Trophoblast cell (in vitro differentiated cells and primary cell): ENCODE results near the gene GNB3.
"Not testable (repeated sequence)": the region's sequence is repeated elsewhere in the genome, so short reads cannot be mapped to it uniquely, and the experiment has no call there.

Source experiments
- DNase-seq, 2 donors: peaks; one replicate each; pipeline ENCODE4 v3.0.0-alpha.2; 2016
- H2AFZ ChIP-seq: 2 replicates; pipeline ENCODE4 v1.6.1; 2013; ENCODE audit warnings: low read length, moderate library complexity, mild to moderate bottlenecking; ENCODE audit not compliant: insufficient read depth, poor library complexity
- H2AK5ac ChIP-seq: 2 replicates; pipeline ENCODE4 v1.6.1; 2013; ENCODE audit warnings: mild to moderate bottlenecking, low read length
- H2BK120ac ChIP-seq: 2 replicates; pipeline ENCODE4 v1.6.1; 2013; ENCODE audit warnings: low read length, mild to moderate bottlenecking, moderate library complexity; ENCODE audit not compliant: insufficient read depth, poor library complexity
- H2BK12ac ChIP-seq: 2 replicates; pipeline ENCODE4 v1.6.1; 2013; ENCODE audit warnings: mild to moderate bottlenecking, low read length, moderate library complexity
- H2BK5ac ChIP-seq: 2 replicates; pipeline ENCODE4 v1.6.1; 2013; ENCODE audit warnings: low read length, low read depth, moderate library complexity, mild to moderate bottlenecking; ENCODE audit not compliant: poor library complexity
- H3K14ac ChIP-seq: 2 replicates; pipeline ENCODE4 v1.6.1; 2013; ENCODE audit warnings: mild to moderate bottlenecking, low read length
- H3K18ac ChIP-seq: 2 replicates; pipeline ENCODE4 v1.6.1; 2013; ENCODE audit warnings: mild to moderate bottlenecking, low read length
- H3K23ac ChIP-seq: 2 replicates; pipeline ENCODE4 v1.6.1; 2013; ENCODE audit warnings: low read length
- H3K27ac ChIP-seq: 2 replicates; pipeline ENCODE4 v1.5.1; 2013; ENCODE audit warnings: low read depth, mild to moderate bottlenecking, inconsistent platforms, low read length, moderate library complexity
- H3K27me3 ChIP-seq: 2 replicates; pipeline ENCODE4 v1.6.1; 2013; ENCODE audit warnings: inconsistent platforms, mild to moderate bottlenecking, low read length, moderate library complexity; ENCODE audit not compliant: insufficient read depth
- H3K36me3 ChIP-seq, 2 experiments: 1 replicate in 1 of 2; 2 replicates in 1 of 2; pipeline ENCODE4 v1.6.1; 2013; ENCODE audit warnings: low read length in 2 of 2, mild to moderate bottlenecking in 2 of 2, moderate library complexity in 1 of 2; ENCODE audit not compliant: insufficient read depth in 2 of 2, control insufficient read depth in 1 of 2
- H3K4ac ChIP-seq: 2 replicates; pipeline ENCODE4 v1.6.1; 2013; ENCODE audit warnings: low read depth, mild to moderate bottlenecking, low read length, moderate library complexity
- H3K4me1 ChIP-seq, 2 experiments: 1 replicate in 1 of 2; 2 replicates in 1 of 2; pipeline ENCODE4 v1.6.1; 2013; ENCODE audit warnings: low read length in 2 of 2, mild to moderate bottlenecking in 2 of 2, moderate library complexity in 1 of 2; ENCODE audit not compliant: insufficient read depth in 2 of 2, control insufficient read depth in 1 of 2
- H3K4me2 ChIP-seq: 2 replicates; pipeline ENCODE4 v1.6.1; 2013; ENCODE audit warnings: inconsistent platforms, mild to moderate bottlenecking, low read length, moderate library complexity
- H3K4me3 ChIP-seq: 2 replicates; pipeline ENCODE4 v1.5.1; 2013; ENCODE audit warnings: mild to moderate bottlenecking, low read depth, low read length, inconsistent platforms
- H3K79me1 ChIP-seq: one replicate; pipeline ENCODE4 v1.6.1; 2013; ENCODE audit warnings: low read length
- H3K79me2 ChIP-seq: 2 replicates; pipeline ENCODE4 v1.6.1; 2013; ENCODE audit warnings: low read length, mild to moderate bottlenecking; ENCODE audit not compliant: control insufficient read depth, insufficient read depth, poor library complexity
- H3K9ac ChIP-seq: 2 replicates; pipeline ENCODE4 v1.6.1; 2013; ENCODE audit warnings: mild to moderate bottlenecking, low read length
- H3K9me3 ChIP-seq: 2 replicates; pipeline ENCODE4 v1.6.1; 2013; ENCODE audit warnings: low read depth, mild to moderate bottlenecking, control low read depth, inconsistent platforms, low read length; ENCODE audit not compliant: insufficient read depth
- H4K12ac ChIP-seq: 2 replicates; pipeline ENCODE4 v1.6.1; 2013; ENCODE audit warnings: low read depth, mild to moderate bottlenecking, low read length, moderate library complexity
- H4K8ac ChIP-seq: 2 replicates; pipeline ENCODE4 v1.6.1; 2013; ENCODE audit warnings: low read depth, mild to moderate bottlenecking, low read length, moderate library complexity
- H4K91ac ChIP-seq: one replicate; pipeline ENCODE4 v1.6.1; 2013; ENCODE audit warnings: low read depth, mild to moderate bottlenecking, low read length, moderate library complexity
- WGBS: extraction: QIAGEN DNeasy Blood & Tissue Kit; methylation state at CpG from one replicate; pipeline ENCODE4 v1.1.7; 2013; ENCODE audit warnings: missing lambda C conversion rate; ENCODE audit not compliant: insufficient read length, insufficient coverage; ENCODE audit errors: extremely low coverage; 5-methylcytosine and 5-hydroxymethylcytosine counted together

The GNB3 gene

DNA sequence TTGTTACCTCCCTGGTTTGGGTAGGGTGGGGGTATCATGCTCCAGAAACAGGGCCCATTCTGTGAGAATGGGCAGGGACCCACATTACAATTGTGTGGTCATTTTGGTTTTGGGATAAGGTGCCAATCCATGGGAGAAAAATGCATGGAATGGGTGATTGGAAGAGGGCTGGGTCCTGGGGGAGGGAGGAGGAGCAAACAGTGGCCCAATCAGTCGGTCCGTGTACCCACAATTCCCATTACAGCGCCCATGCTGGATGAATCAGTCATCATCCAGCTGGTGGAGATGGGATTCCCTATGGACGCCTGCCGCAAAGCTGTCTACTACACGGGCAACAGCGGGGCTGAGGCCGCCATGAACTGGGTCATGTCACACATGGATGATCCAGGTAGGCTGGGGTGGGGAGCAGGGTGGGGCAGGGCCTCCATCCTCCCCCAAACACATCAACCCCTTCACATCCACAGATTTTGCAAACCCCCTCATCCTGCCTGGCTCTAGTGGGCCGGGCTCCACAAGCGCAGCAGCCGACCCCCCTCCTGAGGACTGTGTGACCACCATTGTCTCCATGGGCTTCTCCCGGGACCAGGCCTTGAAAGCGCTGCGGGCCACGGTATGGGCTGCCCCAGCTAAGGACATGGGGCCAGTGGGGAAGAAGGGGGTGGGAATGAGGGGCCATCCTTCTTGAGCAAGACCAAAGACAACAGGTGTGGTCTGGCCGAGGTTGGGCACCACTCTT is 23.0 kb downstream of the GNB3 start:
- H3K4me2 ChIP-seq, result no peak overlapping the region
- no CpG with 5 or more reads among the region's 16 CpGs for WGBS
- no peak overlapping the region for H2AK5ac ChIP-seq

GRCh38 chr12:6865307-6865706 is 24.6 kb downstream of the GNB3 start:
- not testable (repeated sequence) for H3K9me3 ChIP-seq, H3K4ac ChIP-seq, H3K14ac ChIP-seq, H3K18ac ChIP-seq, H2BK5ac ChIP-seq, H2BK120ac ChIP-seq, H3K27ac ChIP-seq, H3K27me3 ChIP-seq, H2AFZ ChIP-seq, H2BK12ac ChIP-seq, H2AK5ac ChIP-seq, H3K79me1 ChIP-seq, H3K9ac ChIP-seq, H4K12ac ChIP-seq, H3K23ac ChIP-seq, H4K8ac ChIP-seq, DNase-seq, H4K91ac ChIP-seq, H3K4me2 ChIP-seq, H3K4me3 ChIP-seq
- H3K79me2 ChIP-seq, result peaks cover 12% of the 10 kb centered on the region
- H3K4me1 ChIP-seq, result peaks cover 11% of the 10 kb centered on the region in 2 experiments
- peaks cover 63 to 69% of the 10 kb centered on the region in 2 experiments for H3K36me3 ChIP-seq
- WGBS, result no CpG with 5 or more reads among the region's 5 CpGs

More for the DNA sequence above, 23.0 kb downstream of the GNB3 start:
- Histone ChIP-seq H2AFZ (no peak overlapping the region), H2BK5ac (no peak overlapping the region), H3K9me3 (no peaks in the 10 kb centered on the region), H3K14ac (no peak overlapping the region), H3K27me3 (no peaks in the 10 kb centered on the region), H3K18ac (no peak overlapping the region), H2BK12ac (no peak overlapping the region), H3K23ac (no peak overlapping the region), H3K79me1 (peaks cover 9% of the 10 kb centered on the region), H4K8ac (no peak overlapping the region), H3K4me1 (peaks cover 8 to 9% of the 10 kb centered on the region in 2 experiments), H3K9ac (peak overlapping the region; percentile 17), H3K27ac (no peak overlapping the region), H2BK120ac (no peak overlapping the region), H3K4ac (no peak overlapping the region), H4K91ac (no peak overlapping the region), H4K12ac (no peak overlapping the region), H3K79me2 (peaks cover 12% of the 10 kb centered on the region), H3K36me3 (peaks cover 65 to 67% of the 10 kb centered on the region in 2 experiments), H3K4me3 (no peak overlapping the region)
- DNase-seq, result no peak

DNA sequence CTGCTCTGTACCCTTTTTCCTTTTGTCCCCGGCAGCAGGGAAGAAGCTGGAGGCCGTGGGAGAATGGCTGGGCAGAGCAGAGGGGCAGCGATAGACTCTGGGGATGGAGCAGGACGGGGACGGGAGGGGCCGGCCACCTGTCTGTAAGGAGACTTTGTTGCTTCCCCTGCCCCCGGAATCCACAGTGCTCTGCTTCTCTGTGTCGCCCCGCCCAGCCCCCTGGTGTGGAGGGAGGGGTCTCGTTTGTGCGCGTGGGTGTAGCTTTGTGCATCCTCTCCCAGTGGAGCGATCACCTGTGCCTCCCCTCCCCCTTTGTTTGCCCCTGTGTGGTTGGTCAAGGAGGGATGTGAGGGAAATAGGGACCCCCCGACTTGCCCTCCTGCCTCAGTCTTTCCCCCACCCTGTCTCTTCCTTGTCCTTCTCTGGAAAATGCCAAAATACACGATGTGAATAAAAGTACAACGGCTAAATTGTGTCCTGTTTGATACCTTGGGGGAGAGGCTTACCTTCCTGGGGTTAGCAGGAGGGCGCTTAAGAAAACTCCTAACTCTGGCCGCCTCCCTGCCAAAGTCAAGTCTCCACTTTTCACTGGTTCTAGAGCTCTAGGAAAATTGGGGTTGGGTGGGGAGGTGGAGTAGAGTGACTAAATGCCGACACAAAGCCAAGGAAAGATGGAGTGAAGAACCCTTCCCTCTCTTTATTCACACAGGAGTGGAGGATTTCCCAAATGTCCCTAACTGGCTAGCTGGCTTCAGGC is 25.6 kb downstream of the GNB3 start:
- H4K12ac ChIP-seq, result peak overlapping the region; percentile 5
- H3K9me3 ChIP-seq, result peaks cover 3% of the 10 kb centered on the region
- no peak overlapping the region for H3K27ac ChIP-seq
- peak overlapping the region; percentile 12 for H3K18ac ChIP-seq
- H3K23ac ChIP-seq, result no peak overlapping the region
- H3K4ac ChIP-seq, result no peak overlapping the region
- peak overlapping the region; percentile 13 for H3K4me3 ChIP-seq
- peak overlapping the region; percentile 76 for H4K8ac ChIP-seq
- peak overlapping the region; percentile 23 for H2AK5ac ChIP-seq
- no peak for DNase-seq
- H3K79me1 ChIP-seq, result peaks cover 9% of the 10 kb centered on the region
- WGBS, result no CpG with 5 or more reads among the region's 19 CpGs
- no peaks in the 10 kb centered on the region for H3K27me3 ChIP-seq
- peak overlapping the region; percentile 88 for H3K4me2 ChIP-seq
- H2BK12ac ChIP-seq, result no peak overlapping the region
- H2AFZ ChIP-seq, result peak overlapping the region; percentile 12
- peaks cover 12% of the 10 kb centered on the region for H3K79me2 ChIP-seq
- no peak overlapping the region for H4K91ac ChIP-seq
- no peak overlapping the region for H3K9ac ChIP-seq
- peaks cover 11 to 14% of the 10 kb centered on the region in 2 experiments for H3K4me1 ChIP-seq
- peak overlapping the region; percentile 50 for H3K14ac ChIP-seq
- no peak overlapping the region for H2BK5ac ChIP-seq
- peaks cover 62 to 69% of the 10 kb centered on the region in 2 experiments for H3K36me3 ChIP-seq
- no peak overlapping the region for H2BK120ac ChIP-seq

- Histone ChIP-seq H3K27ac (no peak overlapping the region), H3K4me1 (peaks cover 14 to 21% of the 10 kb centered on the region in 2 experiments), H3K18ac (peak overlapping the region; percentile 12), H3K14ac (peak overlapping the region; percentile 50), H2BK5ac (no peak overlapping the region), H3K9me3 (peaks cover 3% of the 10 kb centered on the region), H3K27me3 (no peaks in the 10 kb centered on the region), H3K36me3 (peaks cover 59 to 65% of the 10 kb centered on the region in 2 experiments), H3K9ac (peak overlapping the region; percentile 17), H3K79me1 (peaks cover 9% of the 10 kb centered on the region), H4K8ac (peak overlapping the region; percentile 76), H4K91ac (no peak overlapping the region), H3K23ac (no peak overlapping the region), H4K12ac (peak overlapping the region; percentile 5), H3K4ac (no peak overlapping the region), H2AFZ (peak overlapping the region; percentile 12), H2BK12ac (no peak overlapping the region), H3K4me2 (peak overlapping the region; percentile 88), H3K4me3 (peak overlapping the region; percentile 59), H2AK5ac (peak overlapping the region; percentile 23), H2BK120ac (no peak overlapping the region), H3K79me2 (peaks cover 12% of the 10 kb centered on the region)
- no peak for DNase-seq
- no CpG with 5 or more reads among the region's 33 CpGs for WGBS
Measured at GRCh38 chr12:6866920-6867412, 26.2 kb downstream of the GNB3 start.
